HG03039 (cell line): ENCODE measurements around the gene MYO1G.

Experiments
- ATAC-seq: cut with Tn5 transposase; IDR thresholded peaks from one replicate; pipeline ENCODE4 v1.9.1; 2021; ENCODE audit warnings: mild to moderate bottlenecking, moderate library complexity; ENCODE audit not compliant: unreplicated experiment

The MYO1G gene

GRCh38 chr7:44967571-44968446 is 11.0 kb downstream of the MYO1G start:
- no peak for ATAC-seq

GRCh38 chr7:44966731-44967538 is 11.9 kb downstream of the MYO1G start:
- ATAC-seq: no peak

- ATAC-seq: no peak
Observed at GRCh38 chr7:44965937-44966730, 12.7 kb downstream of the MYO1G start.

GRCh38 chr7:44965441-44965903 is 13.3 kb downstream of the MYO1G start:
- ATAC-seq: no peak

- no peak for ATAC-seq
Observed at GRCh38 chr7:44964831-44965440, 13.9 kb downstream of the MYO1G start.

- ATAC-seq: no peak
Observed at GRCh38 chr7:44964384-44964830, 14.4 kb downstream of the MYO1G start.

GRCh38 chr7:44963364-44964290 is 15.2 kb downstream of the MYO1G start:
- ATAC-seq: no peak

- no peak for ATAC-seq
Observed at GRCh38 chr7:44962483-44963251, 16.1 kb downstream of the MYO1G start.

GRCh38 chr7:44961844-44962482 is 16.9 kb downstream of the MYO1G start:
- no peak for ATAC-seq

GRCh38 chr7:44960011-44960580 is 18.7 kb downstream of the MYO1G start:
- no peak for ATAC-seq

- ATAC-seq: no peak
Observed at GRCh38 chr7:44959433-44959951, 19.3 kb downstream of the MYO1G start.

GRCh38 chr7:44958645-44959344 is 20.0 kb downstream of the MYO1G start:
- no peak for ATAC-seq

GRCh38 chr7:44956157-44956766 is 22.6 kb downstream of the MYO1G start:
- ATAC-seq: no peak

GRCh38 chr7:44955733-44956132 is 23.1 kb downstream of the MYO1G start:
- ATAC-seq: no peak

GRCh38 chr7:44953156-44953555 is 25.7 kb downstream of the MYO1G start:
- no peak for ATAC-seq

- no peak for ATAC-seq
Observed at GRCh38 chr7:44949303-44949702, 29.5 kb downstream of the MYO1G start.

GRCh38 chr7:44945479-44945878 is 33.3 kb downstream of the MYO1G start:
- no peak for ATAC-seq
